ENCODE data around the gene UBASH3B. TPM values are rescaled to one million over a fixed set of nuclear protein-coding genes. Genes with fewer than 3 reads are reported as not detected.

The UBASH3B gene
- total RNA-seq, 1 experiment from 2014 or later, result 8.0 TPM

DNA sequence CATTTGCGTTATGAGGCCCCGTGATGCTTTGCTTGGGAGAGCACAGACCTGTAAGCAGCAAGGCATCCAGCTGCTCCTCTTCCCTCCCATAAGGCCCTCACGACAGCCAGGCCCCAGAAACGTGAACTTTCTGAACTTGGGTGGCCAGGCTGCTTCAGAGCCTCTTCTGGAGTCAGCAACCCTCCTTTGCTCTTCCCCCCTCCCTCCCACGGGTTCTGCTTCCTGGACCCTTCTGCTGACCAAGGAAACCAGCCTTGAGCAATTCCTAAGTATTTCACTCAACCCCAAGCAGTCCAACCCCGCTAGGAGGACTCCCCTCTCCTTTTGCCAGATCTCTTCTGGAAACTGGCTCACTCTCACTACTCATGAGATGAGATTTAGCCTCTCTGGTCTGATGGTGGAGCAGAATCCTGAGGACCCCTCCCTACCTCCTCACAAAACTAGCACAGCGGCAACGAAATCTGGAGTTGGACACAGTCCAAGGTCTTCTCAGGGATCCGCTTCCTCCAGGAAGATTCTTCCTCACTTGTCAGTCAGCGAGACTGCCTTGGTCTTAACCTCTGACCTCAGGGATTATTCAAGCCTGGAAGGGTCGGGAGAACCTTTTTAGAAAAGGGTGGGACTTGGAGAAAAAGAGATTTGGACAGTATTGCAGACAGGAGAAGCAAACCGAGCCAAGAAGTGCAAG is 86.2 kb downstream of the UBASH3B start:
- Histone ChIP-seq H3K79me2 (ENCODE audit: insufficient read depth, low read length) (no peaks in the 10 kb centered on the region), H3K4me1 (ENCODE audit: insufficient read depth, low read length) (no peaks in the 10 kb centered on the region; the same call in 1 of the 2 replicates), H3K4me2 (ENCODE audit: insufficient read depth, insufficient read length, low read length) (no peak overlapping the region), H3K27me3 (ENCODE audit: insufficient read depth, low read length) (no peaks in the 10 kb centered on the region), H3K14ac (ENCODE audit: insufficient read depth, low read length) (no peak overlapping the region), H4K5ac (ENCODE audit: insufficient read length, low read depth, low read length) (no peak overlapping the region), H2BK20ac (ENCODE audit: low read depth, low read length, poor library complexity, severe bottlenecking) (no peak overlapping the region), H3K79me1 (ENCODE audit: insufficient read depth, low read depth, low read length, poor library complexity, severe bottlenecking) (no peaks in the 10 kb centered on the region), H3K9me3 (ENCODE audit: control insufficient read depth, low read depth, low read length) (no peaks in the 10 kb centered on the region), H3T11ph (ENCODE audit: low read length) (no peak overlapping the region), H3K9ac (ENCODE audit: extremely low read depth, insufficient read length, low read length) (no peak overlapping the region), H2BK15ac (ENCODE audit: low read depth, low read length) (no peak overlapping the region), H2AK5ac (ENCODE audit: insufficient read length, low read length) (no peak overlapping the region), H3K4ac (ENCODE audit: low read depth, low read length) (no peak overlapping the region), H4K8ac (replicated peaks; ENCODE audit: insufficient read length, low read depth, low read length) (no peak overlapping the region), H2AFZ (ENCODE audit: low read length) (no peak overlapping the region), H3K23me2 (ENCODE audit: insufficient read length, low read depth, low read length, poor library complexity, severe bottlenecking) (no peaks in the 10 kb centered on the region), H3K56ac (ENCODE audit: insufficient read length, low read depth, low read length) (no peak overlapping the region), H3K27ac (ENCODE audit: insufficient read length, low read depth, low read length) (no peak overlapping the region), H3K18ac (ENCODE audit: insufficient read length, low read depth, low read length) (no peak overlapping the region), H3K23ac (ENCODE audit: insufficient read length, low read depth, low read length) (no peak overlapping the region), H4K91ac (ENCODE audit: insufficient read length, low read depth, low read length) (no peak overlapping the region), H4K20me1 (ENCODE audit: control insufficient read depth, insufficient read depth, insufficient read length) (no peaks in the 10 kb centered on the region), H2BK120ac (ENCODE audit: low read depth, low read length, poor library complexity, severe bottlenecking) (no peak overlapping the region), H2BK5ac (ENCODE audit: insufficient read length, low read length) (no peak overlapping the region), H2BK12ac (ENCODE audit: insufficient read length, low read depth, low read length) (no peak overlapping the region)
- Mint-ChIP-seq H3K9me3 (no peaks in the 10 kb centered on the region), H3K4me1 (peaks cover 3 to 9% of the 10 kb centered on the region in 2 experiments; a peak in 3 of 4 replicates), H3K27me3 (ENCODE audit: low read depth) (no peaks in the 10 kb centered on the region; the same call in 1 of the 2 replicates), H3K36me3 (ENCODE audit: insufficient read depth in 1 of 3, low read depth in 3 of 3) (no peaks in the 10 kb centered on the region), H3K27ac (no peak overlapping the region; a peak in 2 of 7 replicates), H3K4me3 (no peak overlapping the region)
- no peak for DNase-seq
- TF ChIP-seq CTCF (conservative IDR thresholded peaks at IDR 0.05), result no peak
- WGBS (ENCODE audit: extremely low coverage, insufficient read length, low lambda C conversion rate), result no CpG with 5 or more reads among the region's 12 CpGs
